WTC11 (cell line): ENCODE data around the gene TSR3. TPM values are rescaled to one million over a fixed set of nuclear protein-coding genes. Genes with fewer than 3 reads are reported as not detected.

Experiments used
- ATAC-seq: fragments of 200-7000 bp; cut with Tn5 transposase; 2 replicates; pipeline ENCODE4 v1.10.0; 2021; ENCODE audit warnings: mild to moderate bottlenecking, moderate library complexity
- CTCF ChIA-PET: fragments of 300-600 bp; sonication (Branson Sonifier 250); formaldehyde crosslinking; loops from one replicate; lab custom pipeline; 2021; ENCODE audit warnings: antibody characterized with exemption; lab: Charles Lee
- POLR2A ChIA-PET: fragments of 350-600 bp; sonication (Branson Sonifier 250); formaldehyde crosslinking; loops from one replicate; lab custom pipeline; 2021; ENCODE audit warnings: antibody characterized with exemption; lab: Charles Lee
- DNase-seq: peaks from one replicate; pipeline ENCODE4 v3.0.0; 2021; ENCODE audit warnings: low spot score
- H3K27ac Mint-ChIP-seq: 2 replicates; pipeline ENCODE4 v1.8.0; 2021; ENCODE audit warnings: mixed read lengths
- H3K27me3 Mint-ChIP-seq: 2 replicates; pipeline ENCODE4 v1.8.0; 2021; ENCODE audit warnings: low read depth, mild to moderate bottlenecking, moderate library complexity, mixed read lengths
- H3K36me3 Mint-ChIP-seq: 2 replicates; pipeline ENCODE4 v1.8.0; 2021; ENCODE audit warnings: mixed read lengths
- H3K4me1 Mint-ChIP-seq: 2 replicates; pipeline ENCODE4 v1.8.0; 2022; ENCODE audit warnings: mixed read lengths
- H3K4me3 Mint-ChIP-seq: 2 replicates; pipeline ENCODE4 v1.8.0; 2021; ENCODE audit warnings: mild to moderate bottlenecking, moderate library complexity, mixed read lengths
- H3K9me3 Mint-ChIP-seq: 2 replicates; pipeline ENCODE4 v1.8.0; 2021; ENCODE audit warnings: mixed read lengths
- CREM ChIP-seq: sonication (generic); formaldehyde crosslinking; IDR thresholded peaks from 2 replicates; pipeline ENCODE4 v1.8.1; 2022; ENCODE audit warnings: mild to moderate bottlenecking, missing genetic modification reagents, moderate library complexity
- EMX1 ChIP-seq: fragments of 250-450 bp; sonication (Bioruptor Pico); IDR thresholded peaks from 2 replicates; pipeline ENCODE4 v1.8.0; 2021; ENCODE audit warnings: mild to moderate bottlenecking
- ESRRA ChIP-seq: sonication (generic); formaldehyde crosslinking; IDR thresholded peaks from 2 replicates; pipeline ENCODE4 v1.8.1; 2022; ENCODE audit warnings: mild to moderate bottlenecking, missing genetic modification reagents, borderline replicate concordance
- IRF2 ChIP-seq: sonication (generic); formaldehyde crosslinking; IDR thresholded peaks from 2 replicates; pipeline ENCODE4 v1.8.0; 2022; ENCODE audit warnings: low read depth, missing genetic modification reagents, borderline replicate concordance
- MAX ChIP-seq: sonication (generic); formaldehyde crosslinking; IDR thresholded peaks from 2 replicates; pipeline ENCODE4 v1.8.0; 2022; ENCODE audit warnings: mild to moderate bottlenecking, missing genetic modification reagents
- NFYB ChIP-seq: sonication (generic); formaldehyde crosslinking; conservative IDR thresholded peaks from 2 replicates; pipeline ENCODE4 v1.8.0; 2022; ENCODE audit warnings: low read depth, missing genetic modification reagents
- NR3C1 ChIP-seq: sonication (generic); formaldehyde crosslinking; conservative IDR thresholded peaks from 2 replicates; pipeline ENCODE4 v1.8.1; 2023; ENCODE audit warnings: low read depth, mild to moderate bottlenecking, missing genetic modification reagents
- PRDM15 ChIP-seq: sonication (generic); formaldehyde crosslinking; IDR thresholded peaks from 2 replicates; pipeline ENCODE4 v1.8.0; 2022; ENCODE audit warnings: missing genetic modification reagents
- SOX15 ChIP-seq: fragments of 250-450 bp; sonication (Bioruptor Pico); IDR thresholded peaks from 2 replicates; pipeline ENCODE4 v1.9.0; 2021; ENCODE audit warnings: mild to moderate bottlenecking
- STAT6 ChIP-seq: sonication (generic); formaldehyde crosslinking; conservative IDR thresholded peaks from 2 replicates; pipeline ENCODE4 v1.8.1; 2023; ENCODE audit warnings: mild to moderate bottlenecking, low read depth, missing genetic modification reagents, moderate library complexity
- ZBTB21 ChIP-seq: sonication (generic); formaldehyde crosslinking; IDR thresholded peaks from 2 replicates; pipeline ENCODE4 v1.8.1; 2023; ENCODE audit warnings: mild to moderate bottlenecking, missing genetic modification reagents, borderline replicate concordance
- ZBTB43 ChIP-seq: sonication (generic); formaldehyde crosslinking; IDR thresholded peaks from 2 replicates; pipeline ENCODE4 v1.8.1; 2023; ENCODE audit warnings: mild to moderate bottlenecking, missing genetic modification reagents
- ZNF317 ChIP-seq: sonication (generic); formaldehyde crosslinking; IDR thresholded peaks from 2 replicates; pipeline ENCODE4 v1.8.1; 2023; ENCODE audit warnings: low read depth, mild to moderate bottlenecking, moderate library complexity, missing genetic modification reagents, borderline replicate concordance
- ZNF512 ChIP-seq: sonication (generic); formaldehyde crosslinking; IDR thresholded peaks from 2 replicates; pipeline ENCODE4 v1.8.1; 2022; ENCODE audit warnings: missing genetic modification reagents, borderline replicate concordance
- ZNF671 ChIP-seq: fragments of 250-450 bp; sonication (Bioruptor Pico); IDR thresholded peaks from 2 replicates; pipeline ENCODE4 v1.8.0; 2021; ENCODE audit warnings: mild to moderate bottlenecking
- ZSCAN18 ChIP-seq: fragments of 250-450 bp; sonication (Bioruptor Pico); IDR thresholded peaks from 2 replicates; pipeline ENCODE4 v2.1.2; 2022; ENCODE audit warnings: mild to moderate bottlenecking, moderate library complexity
- total RNA-seq: library from RNA; stranded (reverse); gene quantifications from 3 replicates; pipeline ENCODE4 v1.2.3, GENCODE V29; 2021
- TF ChIP-seq, protein P1 (sequence below): fragments of 250-450 bp; sonication (Bioruptor Pico); conservative IDR thresholded peaks from 2 replicates; pipeline ENCODE4 v1.9.0; 2021; ENCODE audit warnings: mild to moderate bottlenecking
- TF ChIP-seq, protein P2 (sequence below): sonication (generic); formaldehyde crosslinking; IDR thresholded peaks from 2 replicates; pipeline ENCODE4 v1.8.0; 2022; ENCODE audit warnings: mild to moderate bottlenecking, missing genetic modification reagents

Gene TSR3
- total RNA-seq, 1 experiment from 2014 or later, result 66.3 TPM

GRCh38 chr16:1315081-1316032, 36.3 kb downstream of the TSR3 start (continued):
- TF ChIP-seq MAX (no peak), EMX1 (CRISPR knock-in tag) (no peak), ZNF317 (CRISPR knock-in tag) (no peak), ZNF671 (no peak), SOX15 (no peak), CREM (CRISPR knock-in tag) (no peak), PRDM15 (no peak), NFYB (CRISPR knock-in tag) (no peak), ESRRA (CRISPR knock-in tag) (no peak), ZNF512 (no peak)
- TF ChIP-seq, protein P1, sequence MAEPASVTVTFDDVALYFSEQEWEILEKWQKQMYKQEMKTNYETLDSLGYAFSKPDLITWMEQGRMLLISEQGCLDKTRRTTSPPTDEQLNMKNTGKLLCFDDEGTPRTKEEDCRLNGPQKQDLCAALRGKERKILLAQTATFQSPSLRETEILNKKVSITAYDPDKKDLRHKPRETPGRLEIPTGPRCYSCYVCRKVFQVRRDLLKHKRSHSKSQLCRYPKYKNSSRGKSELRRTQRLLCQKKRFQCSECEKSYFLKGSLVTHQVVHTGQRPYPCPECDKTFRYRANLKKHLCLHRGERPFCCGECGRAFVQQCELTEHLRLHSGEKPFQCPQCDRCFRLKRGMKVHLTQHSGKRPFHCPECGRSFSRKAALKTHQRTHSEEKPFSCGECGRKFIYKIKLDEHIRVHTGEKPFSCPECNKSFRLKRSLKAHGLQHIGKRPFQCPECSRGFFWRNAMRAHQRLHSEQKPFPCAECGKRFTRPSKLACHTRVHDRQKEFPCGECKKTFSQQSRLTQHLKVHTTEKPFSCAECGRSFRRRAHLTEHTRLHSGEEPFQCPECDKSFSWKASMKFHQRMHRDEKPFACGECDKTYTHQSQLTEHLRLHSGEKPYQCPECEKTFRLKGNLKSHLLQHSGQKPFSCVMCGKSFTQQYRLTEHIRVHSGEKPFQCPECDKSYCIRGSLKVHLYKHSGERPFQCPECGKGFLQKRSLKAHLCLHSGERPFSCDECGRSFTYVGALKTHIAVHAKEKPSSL (CRISPR knock-in tag), result no peak

DNA sequence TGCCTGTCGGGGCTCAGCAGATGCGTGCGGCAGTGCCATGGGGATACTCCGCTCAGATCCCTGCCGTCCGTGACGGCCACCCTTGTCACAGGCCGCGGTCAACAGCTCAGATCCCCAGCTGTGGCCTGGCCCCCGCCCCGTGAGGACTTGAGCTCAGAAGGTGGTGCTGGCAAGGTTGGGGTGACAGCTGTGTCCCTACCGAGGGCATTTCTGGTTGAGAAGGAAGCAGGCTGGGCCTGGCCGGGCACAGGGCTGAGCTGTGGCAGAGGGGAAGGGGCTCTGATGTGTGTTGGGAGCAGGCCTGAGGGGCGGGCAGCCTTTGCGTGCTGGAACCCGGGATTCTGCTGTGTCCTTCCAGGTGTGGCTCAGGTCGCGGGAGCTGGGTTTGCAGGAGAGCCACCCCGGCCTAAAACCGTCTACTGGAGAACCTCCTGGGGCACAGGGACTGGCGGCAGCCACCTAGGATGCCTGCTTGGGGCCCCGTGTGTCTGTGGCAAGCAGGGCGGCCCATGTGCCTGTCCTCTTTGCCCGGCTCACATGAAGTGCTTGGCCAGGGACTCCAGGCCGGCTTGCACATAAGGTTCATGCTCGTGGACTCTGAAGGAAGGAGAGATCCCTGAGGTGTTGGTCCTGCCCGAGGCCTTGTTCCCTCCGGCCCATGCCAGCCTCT, 37.1 kb downstream of the TSR3 start:
- no peaks in the 10 kb centered on the region for H3K9me3 Mint-ChIP-seq
- no peak for ATAC-seq
- no peak overlapping the region for H3K27ac Mint-ChIP-seq
- POLR2A ChIA-PET, result no interaction called here
- H3K27me3 Mint-ChIP-seq, result no peaks in the 10 kb centered on the region
- peaks cover 54% of the 10 kb centered on the region for H3K36me3 Mint-ChIP-seq
- H3K4me3 Mint-ChIP-seq, result no peak overlapping the region
- CTCF ChIA-PET, result interaction anchor here (0.6 to 2.8 kb wide), 2 partner anchors 16 kb away, joined by 3 to 8 read pairs; no protein-coding TSS in a partner anchor
- no peak for DNase-seq
- peaks cover 8% of the 10 kb centered on the region for H3K4me1 Mint-ChIP-seq
- TF ChIP-seq ZBTB21 (CRISPR knock-in tag) (no peak), NR3C1 (CRISPR knock-in tag) (no peak), ZSCAN18 (no peak), IRF2 (no peak), ZNF671 (no peak), STAT6 (CRISPR knock-in tag) (no peak), ZBTB43 (CRISPR knock-in tag) (no peak)
- TF ChIP-seq, protein P2, sequence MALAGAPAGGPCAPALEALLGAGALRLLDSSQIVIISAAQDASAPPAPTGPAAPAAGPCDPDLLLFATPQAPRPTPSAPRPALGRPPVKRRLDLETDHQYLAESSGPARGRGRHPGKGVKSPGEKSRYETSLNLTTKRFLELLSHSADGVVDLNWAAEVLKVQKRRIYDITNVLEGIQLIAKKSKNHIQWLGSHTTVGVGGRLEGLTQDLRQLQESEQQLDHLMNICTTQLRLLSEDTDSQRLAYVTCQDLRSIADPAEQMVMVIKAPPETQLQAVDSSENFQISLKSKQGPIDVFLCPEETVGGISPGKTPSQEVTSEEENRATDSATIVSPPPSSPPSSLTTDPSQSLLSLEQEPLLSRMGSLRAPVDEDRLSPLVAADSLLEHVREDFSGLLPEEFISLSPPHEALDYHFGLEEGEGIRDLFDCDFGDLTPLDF (CRISPR knock-in tag), result no peak
